HG02981 (cell line): Measurements from ENCODE around the gene NOXO1.
"Not testable (repeated sequence)": the region's sequence is repeated elsewhere in the genome, so short reads cannot be mapped to it uniquely, and the experiment has no call there.

Experiments
- ATAC-seq: cut with Tn5 transposase; IDR thresholded peaks from one replicate; pipeline ENCODE4 v1.9.1; 2021; ENCODE audit warnings: mild to moderate bottlenecking, moderate library complexity; ENCODE audit not compliant: unreplicated experiment

Gene NOXO1

GRCh38 chr16:2011726-2012125, 30.5 kb upstream of the NOXO1 start:
- ATAC-seq: not testable (repeated sequence)

GRCh38 chr16:2009791-2010510, 28.7 kb upstream of the NOXO1 start, which contains the start of gene ZNF598:
ZNF598 (minus strand) TSS chr16:2009821.
- peak; percentile 80 for ATAC-seq

- ATAC-seq: peak; percentile 23
These were observed 28.0 kb upstream of the NOXO1 start for GRCh38 chr16:2009164-2009711.

- ATAC-seq: no peak
These were observed 27.4 kb upstream of the NOXO1 start for GRCh38 chr16:2008631-2009163.

GRCh38 chr16:2008009-2008526, 26.8 kb upstream of the NOXO1 start:
- ATAC-seq: no peak

- ATAC-seq: no peak
These were observed 26.0 kb upstream of the NOXO1 start for GRCh38 chr16:2007081-2007836.

- ATAC-seq: no peak
These were observed 25.0 kb upstream of the NOXO1 start for GRCh38 chr16:2006317-2006716.

GRCh38 chr16:2005646-2006045, 24.4 kb upstream of the NOXO1 start:
- ATAC-seq: no peak

- ATAC-seq: no peak
These were observed 23.7 kb upstream of the NOXO1 start for GRCh38 chr16:2004795-2005517.

GRCh38 chr16:2003827-2004641, 22.8 kb upstream of the NOXO1 start:
- peak; percentile 64 for ATAC-seq

GRCh38 chr16:2003231-2003826, 22.1 kb upstream of the NOXO1 start:
- ATAC-seq: no peak

- no peak for ATAC-seq
These were observed 21.3 kb upstream of the NOXO1 start for GRCh38 chr16:2002406-2003230.

- ATAC-seq: no peak
These were observed 20.4 kb upstream of the NOXO1 start for GRCh38 chr16:2001456-2002355.

- ATAC-seq: no peak
These were observed 19.8 kb upstream of the NOXO1 start for GRCh38 chr16:2001035-2001434.

GRCh38 chr16:1999866-2000514, 18.7 kb upstream of the NOXO1 start:
- ATAC-seq: no peak

GRCh38 chr16:1998852-1999801, 17.9 kb upstream of the NOXO1 start:
- no peak for ATAC-seq
